ENCODE measurements around the gene DDX53.
A peak's percentile ranks its signal among the peaks of the same experiment; 100 is the strongest.

Gene DDX53

DNA sequence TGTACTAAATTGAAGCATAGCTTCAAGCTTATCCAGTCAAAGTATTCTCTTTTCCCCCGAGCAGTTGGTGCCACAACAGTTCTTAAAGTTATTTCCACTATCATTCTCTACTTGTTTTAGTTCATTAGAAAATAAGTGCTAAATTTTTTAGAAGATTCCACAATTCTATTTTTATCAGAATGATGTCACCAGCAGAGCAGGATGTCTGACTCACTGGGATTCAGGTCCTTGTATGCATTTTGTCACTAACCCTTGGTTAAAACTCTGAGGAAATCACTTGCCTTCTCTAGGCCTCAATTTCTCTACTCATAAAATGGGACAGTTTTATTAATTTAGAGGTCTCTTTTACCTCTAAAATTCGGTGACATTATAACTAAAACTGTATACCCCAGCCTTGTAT is 3.4 kb downstream of the DDX53 start:
- DNase-seq (ENCODE audit: low spot score): no peak
- in situ Hi-C loops (cut with MboI; ENCODE audit: low pct_unique_long_range_greater_than_20kb, low sequenced_read_pairs, unreplicated experiment): no loop called here
- TF ChIP-seq, protein P1, sequence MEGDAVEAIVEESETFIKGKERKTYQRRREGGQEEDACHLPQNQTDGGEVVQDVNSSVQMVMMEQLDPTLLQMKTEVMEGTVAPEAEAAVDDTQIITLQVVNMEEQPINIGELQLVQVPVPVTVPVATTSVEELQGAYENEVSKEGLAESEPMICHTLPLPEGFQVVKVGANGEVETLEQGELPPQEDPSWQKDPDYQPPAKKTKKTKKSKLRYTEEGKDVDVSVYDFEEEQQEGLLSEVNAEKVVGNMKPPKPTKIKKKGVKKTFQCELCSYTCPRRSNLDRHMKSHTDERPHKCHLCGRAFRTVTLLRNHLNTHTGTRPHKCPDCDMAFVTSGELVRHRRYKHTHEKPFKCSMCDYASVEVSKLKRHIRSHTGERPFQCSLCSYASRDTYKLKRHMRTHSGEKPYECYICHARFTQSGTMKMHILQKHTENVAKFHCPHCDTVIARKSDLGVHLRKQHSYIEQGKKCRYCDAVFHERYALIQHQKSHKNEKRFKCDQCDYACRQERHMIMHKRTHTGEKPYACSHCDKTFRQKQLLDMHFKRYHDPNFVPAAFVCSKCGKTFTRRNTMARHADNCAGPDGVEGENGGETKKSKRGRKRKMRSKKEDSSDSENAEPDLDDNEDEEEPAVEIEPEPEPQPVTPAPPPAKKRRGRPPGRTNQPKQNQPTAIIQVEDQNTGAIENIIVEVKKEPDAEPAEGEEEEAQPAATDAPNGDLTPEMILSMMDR (IDR thresholded peaks at IDR 0.05; ENCODE audit: extremely low read depth, insufficient read depth, missing control alignments): no peak

DNA sequence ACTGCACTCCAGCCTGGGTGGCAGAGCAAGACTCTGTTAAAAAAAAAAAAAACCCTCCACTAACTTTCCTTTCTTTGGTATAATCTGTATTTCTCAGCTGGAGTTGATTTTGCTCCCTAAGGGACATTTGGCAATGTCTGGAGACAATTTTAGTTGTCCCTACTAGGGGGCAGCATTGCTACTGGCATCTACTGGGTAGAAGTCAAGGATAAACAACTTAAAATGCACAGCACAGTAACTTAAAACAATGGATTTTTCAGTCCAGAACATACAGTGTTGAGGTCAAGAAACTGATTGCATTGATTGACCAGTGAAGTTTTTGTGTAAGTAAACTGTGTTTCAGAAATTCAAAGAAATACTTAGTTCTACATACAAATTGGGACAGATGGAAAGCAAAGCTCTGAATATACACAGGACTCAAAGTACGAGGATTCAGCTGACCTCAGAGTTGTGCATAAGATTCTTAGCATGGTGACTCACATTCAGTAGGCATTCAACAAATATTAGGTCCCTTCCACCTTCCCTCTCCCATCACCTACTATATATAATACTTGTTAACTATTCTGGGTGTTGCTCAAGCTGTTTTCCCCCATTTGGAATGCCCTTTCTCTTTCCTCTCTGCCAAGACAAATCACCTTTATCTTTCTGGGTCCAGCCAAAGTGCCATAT is 8.8 kb downstream of the DDX53 start:
- DNase-seq (ENCODE audit: low spot score): no peak
- TF ChIP-seq, protein P1 (IDR thresholded peaks at IDR 0.05; ENCODE audit: extremely low read depth, insufficient read depth, missing control alignments): peak; percentile 26
- in situ Hi-C loops (cut with MboI; ENCODE audit: low pct_unique_long_range_greater_than_20kb, low sequenced_read_pairs, unreplicated experiment): no loop called here

DNA sequence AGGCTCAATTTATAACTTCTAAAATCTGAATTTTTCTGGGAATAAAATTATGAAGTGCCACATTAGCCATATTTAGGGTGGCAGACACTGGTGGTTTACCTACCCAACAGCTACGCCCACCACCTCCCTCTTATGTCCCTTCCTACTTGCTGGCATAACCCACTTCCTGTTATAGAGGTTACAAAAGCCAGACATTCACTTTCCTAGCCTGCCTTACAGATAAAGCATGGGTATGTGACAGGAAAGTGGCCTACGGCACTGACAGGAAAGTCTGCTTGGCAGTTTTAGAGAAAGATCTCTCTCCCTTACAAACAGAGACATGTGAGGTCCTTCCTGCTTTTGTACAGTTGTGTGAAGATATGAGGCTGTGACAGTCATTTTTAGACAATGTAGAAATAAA is 12.4 kb downstream of the DDX53 start:
- DNase-seq (ENCODE audit: low spot score): no peak
- in situ Hi-C loops (cut with MboI; ENCODE audit: low pct_unique_long_range_greater_than_20kb, low sequenced_read_pairs, unreplicated experiment): no loop called here
- TF ChIP-seq, protein P1 (IDR thresholded peaks at IDR 0.05; ENCODE audit: extremely low read depth, insufficient read depth, missing control alignments): no peak

DNA sequence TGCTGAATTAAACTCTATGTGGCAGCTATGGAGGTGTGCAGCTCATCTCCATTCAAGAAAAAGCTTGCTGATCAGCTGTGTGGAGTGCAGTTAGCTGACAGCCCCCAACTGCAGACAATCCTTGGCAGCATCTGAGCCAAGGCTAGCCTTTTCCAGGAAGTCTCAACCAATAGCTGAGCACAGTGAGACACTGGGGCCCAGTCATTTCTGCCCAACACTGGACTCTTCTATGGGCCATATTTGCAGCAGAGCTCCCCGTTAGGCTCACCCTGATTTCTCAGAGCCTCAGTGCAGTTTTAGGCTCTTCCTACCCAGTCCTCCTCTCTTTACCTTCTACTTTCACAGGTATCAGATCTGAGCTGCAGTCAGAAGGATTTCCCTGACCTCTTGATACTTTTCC is 12.9 kb downstream of the DDX53 start:
- no peak for DNase-seq (ENCODE audit: low spot score)
- in situ Hi-C loops (cut with MboI; ENCODE audit: low pct_unique_long_range_greater_than_20kb, low sequenced_read_pairs, unreplicated experiment): no loop called here
- TF ChIP-seq, protein P1 (IDR thresholded peaks at IDR 0.05; ENCODE audit: extremely low read depth, insufficient read depth, missing control alignments): no peak

DNA sequence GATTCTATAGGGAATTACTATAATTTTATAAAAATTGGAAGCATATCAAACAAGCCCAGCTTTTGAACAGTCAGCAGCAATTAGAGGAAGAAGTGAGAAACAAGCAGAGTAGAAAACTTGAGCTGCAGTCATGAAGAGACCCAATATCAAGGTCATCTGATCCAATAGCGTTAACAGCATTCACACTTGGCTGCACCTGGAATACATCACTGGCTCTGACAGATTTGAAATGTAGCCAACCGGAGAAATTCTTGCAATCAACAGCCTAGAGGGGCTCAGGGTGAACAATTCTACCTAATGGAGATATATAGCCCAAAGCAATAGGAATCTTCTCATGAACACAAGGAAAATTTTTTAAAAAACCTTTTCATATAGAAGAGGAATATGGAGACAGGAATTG is 13.6 kb downstream of the DDX53 start:
- in situ Hi-C loops (cut with MboI; ENCODE audit: low pct_unique_long_range_greater_than_20kb, low sequenced_read_pairs, unreplicated experiment): no loop called here
- TF ChIP-seq, protein P1 (IDR thresholded peaks at IDR 0.05; ENCODE audit: extremely low read depth, insufficient read depth, missing control alignments): no peak
- DNase-seq (ENCODE audit: low spot score): no peak

DNA sequence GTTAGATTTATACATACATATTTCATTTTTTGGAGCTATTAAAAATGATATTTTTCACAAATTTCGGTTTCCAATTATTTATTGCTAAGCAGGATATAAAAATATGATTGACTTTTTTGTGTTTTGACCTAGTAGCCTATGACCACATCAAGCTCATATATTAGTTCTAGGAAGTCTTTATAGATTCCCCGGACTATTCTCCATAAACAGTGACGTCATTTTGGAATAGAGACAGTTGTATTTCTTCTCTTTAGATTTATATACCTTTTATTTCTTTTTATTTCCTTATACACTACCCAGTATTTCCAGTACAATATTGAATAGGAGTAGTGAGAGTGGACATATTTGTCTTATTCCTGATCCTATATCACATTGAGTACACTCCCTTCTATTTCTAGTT is 31.8 kb downstream of the DDX53 start:
- in situ Hi-C loops (cut with MboI; ENCODE audit: low pct_unique_long_range_greater_than_20kb, low sequenced_read_pairs, unreplicated experiment): no loop called here
- no peak for DNase-seq (ENCODE audit: low spot score)
- TF ChIP-seq, protein P1 (IDR thresholded peaks at IDR 0.05; ENCODE audit: extremely low read depth, insufficient read depth, missing control alignments): no peak

Measured in GM13977 (cell line).